Type B pancreatic cell (in vitro differentiated cells): ENCODE data around the gene RNF224. TPM values are rescaled to one million over a fixed set of nuclear protein-coding genes. Genes with fewer than 3 reads are reported as not detected.

ENCODE experiments used
- DNase-seq: peaks from one replicate; pipeline ENCODE4 v3.0.0; 2021; ENCODE audit warnings: mixed read lengths; ENCODE audit not compliant: unreplicated experiment; ENCODE audit errors: extremely low spot score
- H3K27ac Mint-ChIP-seq: 2 replicates; pipeline ENCODE4 v1.8.0; 2021; ENCODE audit warnings: mild to moderate bottlenecking, mixed read lengths
- H3K27me3 Mint-ChIP-seq: 2 replicates; pipeline ENCODE4 v1.8.0; 2021; ENCODE audit warnings: mixed read lengths
- H3K36me3 Mint-ChIP-seq: 2 replicates; pipeline ENCODE4 v1.8.0; 2021; ENCODE audit warnings: mixed read lengths
- H3K4me1 Mint-ChIP-seq: one replicate; pipeline ENCODE4 v1.8.0; 2021; ENCODE audit warnings: mixed read lengths; ENCODE audit not compliant: unreplicated experiment
- H3K4me3 Mint-ChIP-seq: 2 replicates; pipeline ENCODE4 v1.8.0; 2021; ENCODE audit warnings: mild to moderate bottlenecking, mixed read lengths
- H3K9me3 Mint-ChIP-seq: 2 replicates; pipeline ENCODE4 v1.8.0; 2021; ENCODE audit warnings: mixed read lengths
- total RNA-seq: library from RNA; stranded (reverse); gene quantifications from 2 replicates; pipeline ENCODE4 v1.2.1, GENCODE V29; 2021; ENCODE audit warnings: low replicate concordance
- TF ChIP-seq, protein P1 (sequence below): fragments of 200-600 bp; sonication (generic); conservative IDR thresholded peaks from 2 replicates; pipeline ENCODE4 v1.5.0; 2021; ENCODE audit warnings: antibody characterized with exemption, mild to moderate bottlenecking

The RNF224 gene
- total RNA-seq, 1 donor from 2014 or later, result 0.48 TPM

DNA sequence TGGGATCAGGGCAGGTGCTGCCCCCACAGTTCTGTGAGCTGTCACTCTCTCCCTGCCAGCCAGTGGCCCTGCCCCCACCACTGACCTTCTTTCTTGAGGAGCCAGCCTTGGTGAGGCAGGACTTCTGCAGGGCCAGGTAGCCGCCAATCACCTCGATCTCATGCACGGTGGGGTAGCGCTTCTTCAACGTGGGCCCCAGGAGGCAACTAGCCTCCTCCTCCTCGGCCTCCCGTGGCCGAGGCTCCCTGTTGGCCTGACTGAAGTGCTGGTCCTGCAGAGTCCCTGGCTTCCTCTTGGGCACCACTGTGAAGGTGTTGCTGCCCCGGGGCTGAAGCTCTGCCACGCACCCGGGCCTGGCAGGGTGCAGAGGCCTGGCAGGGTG is 28.4 kb upstream of the RNF224 start:
- Mint-ChIP-seq H3K9me3 (no peaks in the 10 kb centered on the region), H3K27ac (no peak overlapping the region), H3K4me3 (peak overlapping the region; percentile 74), H3K27me3 (no peaks in the 10 kb centered on the region), H3K4me1 (peaks cover 17% of the 10 kb centered on the region), H3K36me3 (no peaks in the 10 kb centered on the region)
- TF ChIP-seq, protein P1, sequence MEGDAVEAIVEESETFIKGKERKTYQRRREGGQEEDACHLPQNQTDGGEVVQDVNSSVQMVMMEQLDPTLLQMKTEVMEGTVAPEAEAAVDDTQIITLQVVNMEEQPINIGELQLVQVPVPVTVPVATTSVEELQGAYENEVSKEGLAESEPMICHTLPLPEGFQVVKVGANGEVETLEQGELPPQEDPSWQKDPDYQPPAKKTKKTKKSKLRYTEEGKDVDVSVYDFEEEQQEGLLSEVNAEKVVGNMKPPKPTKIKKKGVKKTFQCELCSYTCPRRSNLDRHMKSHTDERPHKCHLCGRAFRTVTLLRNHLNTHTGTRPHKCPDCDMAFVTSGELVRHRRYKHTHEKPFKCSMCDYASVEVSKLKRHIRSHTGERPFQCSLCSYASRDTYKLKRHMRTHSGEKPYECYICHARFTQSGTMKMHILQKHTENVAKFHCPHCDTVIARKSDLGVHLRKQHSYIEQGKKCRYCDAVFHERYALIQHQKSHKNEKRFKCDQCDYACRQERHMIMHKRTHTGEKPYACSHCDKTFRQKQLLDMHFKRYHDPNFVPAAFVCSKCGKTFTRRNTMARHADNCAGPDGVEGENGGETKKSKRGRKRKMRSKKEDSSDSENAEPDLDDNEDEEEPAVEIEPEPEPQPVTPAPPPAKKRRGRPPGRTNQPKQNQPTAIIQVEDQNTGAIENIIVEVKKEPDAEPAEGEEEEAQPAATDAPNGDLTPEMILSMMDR, result no peak
- DNase-seq, result no peak

DNA sequence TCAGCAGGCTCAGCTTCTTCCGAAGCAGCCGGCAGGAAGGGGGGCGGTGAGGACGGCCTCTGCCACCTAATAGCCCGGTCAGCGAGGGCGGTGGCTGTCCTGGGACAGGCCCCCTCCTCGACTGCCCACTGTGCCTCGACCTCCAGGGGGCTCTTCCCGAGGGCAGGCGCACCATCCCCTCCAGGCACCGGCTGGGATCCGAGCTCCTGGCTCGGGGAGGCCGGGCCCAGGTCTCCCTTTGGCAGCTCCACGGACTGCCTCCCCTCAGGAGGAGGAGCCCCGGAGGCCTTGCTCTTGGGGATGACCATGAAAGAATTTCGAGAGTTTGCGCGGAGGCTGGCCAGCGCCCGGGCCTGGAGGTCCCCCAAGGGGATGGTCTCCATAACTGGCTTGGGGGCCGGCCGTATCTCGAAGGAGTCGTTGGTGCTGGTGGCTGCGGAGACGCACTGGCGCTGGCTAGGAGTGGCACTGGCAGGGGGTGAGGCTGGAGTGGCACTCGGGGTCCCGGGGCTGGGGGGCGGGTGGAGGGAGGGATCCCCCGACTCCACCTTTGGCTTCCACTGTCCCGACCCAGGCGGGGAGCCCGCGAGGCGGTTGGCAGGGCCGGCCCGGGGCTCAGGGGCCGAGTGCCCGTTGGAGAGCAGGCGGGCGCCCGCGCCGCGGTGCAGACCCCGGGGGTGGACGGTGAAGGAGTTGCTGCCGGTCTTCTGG is 27.7 kb upstream of the RNF224 start:
- no peaks in the 10 kb centered on the region for H3K9me3 Mint-ChIP-seq
- H3K27me3 Mint-ChIP-seq, result no peaks in the 10 kb centered on the region
- peaks cover 23% of the 10 kb centered on the region for H3K4me1 Mint-ChIP-seq
- no peak overlapping the region for H3K27ac Mint-ChIP-seq
- no peak for DNase-seq
- H3K36me3 Mint-ChIP-seq, result no peaks in the 10 kb centered on the region
- peak overlapping the region; percentile 88 for H3K4me3 Mint-ChIP-seq
- TF ChIP-seq, protein P1, result no peak

DNA sequence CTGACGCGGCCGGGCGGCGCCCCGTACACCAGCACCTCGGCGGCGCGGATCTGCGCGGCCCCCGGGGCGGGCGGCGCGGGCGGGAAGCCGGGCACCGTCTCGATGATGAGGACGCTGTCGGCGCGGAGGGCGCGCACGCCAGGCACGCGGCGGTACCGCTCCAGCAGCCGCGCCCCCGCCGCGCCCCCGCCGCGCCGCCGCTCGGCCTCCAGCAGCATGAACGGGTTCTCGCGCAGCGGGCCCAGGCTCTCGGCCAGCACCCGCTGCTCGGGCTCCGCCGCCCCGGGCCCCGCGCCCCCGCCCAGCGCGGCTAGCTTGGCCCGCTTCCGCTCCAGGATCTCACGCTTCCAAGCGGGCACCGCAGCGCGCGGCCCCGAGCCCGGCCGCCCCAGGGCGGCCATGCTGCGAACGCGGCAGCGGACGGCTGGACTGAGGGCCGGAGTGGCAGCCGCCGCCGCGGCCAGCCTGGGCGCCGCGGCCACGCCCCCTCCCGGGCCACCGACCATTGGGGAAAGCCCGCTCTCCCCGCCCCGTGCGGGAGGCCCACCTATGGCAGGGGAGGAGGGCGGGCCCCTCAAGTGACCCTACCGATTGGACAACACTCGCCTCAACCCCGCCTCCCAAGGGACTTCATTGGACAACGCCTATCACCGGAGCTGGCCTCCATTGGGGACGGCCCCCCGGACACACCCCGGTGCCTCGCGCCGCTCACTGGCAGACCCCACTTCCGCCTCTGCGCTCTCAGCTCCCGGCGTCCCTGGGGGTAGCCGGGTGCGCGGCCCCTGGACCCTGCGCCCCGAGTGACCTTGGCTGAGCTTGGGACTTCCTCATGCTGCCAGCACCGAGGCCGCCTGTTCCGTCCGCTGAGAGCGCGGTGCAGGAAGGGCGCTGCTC is 26.7 kb upstream of the RNF224 start, which contains the start of gene TPRN:
TSS of gene TPRN (minus strand) at position 431 of the 894 bp plus-strand sequence. CDS start at position 401, 30 bp downstream.
- TF ChIP-seq, protein P1, result no peak
- Mint-ChIP-seq H3K9me3 (no peaks in the 10 kb centered on the region), H3K4me3 (peak within 1 kb of the TSS; percentile 88)

DNA sequence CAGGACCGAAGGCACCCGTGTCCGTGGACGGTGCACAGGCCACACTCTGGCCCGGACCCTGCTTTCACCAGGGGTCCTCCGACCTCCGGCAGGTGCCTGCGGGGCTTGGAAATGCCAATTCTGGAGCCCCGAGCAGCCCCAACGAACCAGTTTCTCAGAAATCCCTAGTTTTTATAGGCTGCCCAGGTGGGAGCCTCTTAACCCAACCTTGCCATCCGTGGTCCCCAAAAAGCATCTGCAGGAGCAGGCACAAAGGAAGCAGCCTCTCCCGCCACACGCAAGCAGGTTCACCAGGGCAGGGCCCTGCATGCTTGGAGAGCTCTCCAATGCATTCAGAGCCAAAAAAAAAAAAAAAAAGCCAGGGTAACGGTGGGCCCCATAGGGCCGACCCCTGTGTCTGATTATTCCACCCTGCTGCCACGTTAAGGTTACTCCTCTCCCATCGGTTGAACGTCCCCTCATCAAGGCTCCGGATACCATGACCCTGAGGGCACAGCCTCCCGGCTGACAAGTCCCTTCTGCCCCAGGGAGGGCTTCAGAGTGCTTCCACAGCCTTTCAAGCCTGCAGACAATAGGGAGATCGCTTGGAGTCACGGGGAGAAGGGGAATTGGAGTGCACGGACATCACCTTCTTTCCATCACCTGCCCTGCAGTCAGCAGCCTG is 26.0 kb upstream of the RNF224 start:
- peaks cover 19% of the 10 kb centered on the region for H3K4me1 Mint-ChIP-seq

More for the DNA sequence above, 26.7 kb upstream of the RNF224 start, which contains the start of gene TPRN:
- Mint-ChIP-seq H3K27ac (peak within 1 kb of the TSS; percentile 82), H3K4me1 (peaks cover 18% of the 10 kb centered on the region), H3K27me3 (no peaks in the 10 kb centered on the region), H3K36me3 (no peaks in the 10 kb centered on the region)
- peak; percentile 99 for DNase-seq

DNA sequence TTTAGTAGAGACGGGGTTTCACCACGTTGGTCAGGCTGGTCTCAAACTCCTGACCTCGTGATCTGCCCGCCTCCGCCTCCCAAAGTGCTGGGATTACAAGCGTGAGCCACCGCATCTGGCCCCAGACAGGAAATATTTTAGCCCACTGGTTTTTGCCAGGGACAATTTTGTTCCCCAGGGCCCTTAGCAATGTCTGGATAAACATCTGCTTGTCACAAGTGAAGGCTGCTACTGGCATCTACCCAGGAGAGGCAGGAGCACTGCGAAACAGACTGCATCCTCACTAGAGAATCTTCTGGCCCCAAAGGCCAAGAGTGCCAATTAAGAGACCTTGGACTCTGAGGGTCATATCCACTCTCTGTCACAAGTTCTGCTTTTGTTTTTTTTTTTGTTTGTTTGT is 24.3 kb upstream of the RNF224 start:
- peaks cover 27% of the 10 kb centered on the region for H3K4me1 Mint-ChIP-seq
- H3K4me3 Mint-ChIP-seq, result no peak overlapping the region
- H3K9me3 Mint-ChIP-seq, result no peaks in the 10 kb centered on the region
- H3K27ac Mint-ChIP-seq, result no peak overlapping the region
- H3K27me3 Mint-ChIP-seq, result no peaks in the 10 kb centered on the region
- peaks cover 6% of the 10 kb centered on the region for H3K36me3 Mint-ChIP-seq
- TF ChIP-seq, protein P1, result no peak
- no peak for DNase-seq

More for the DNA sequence above, 26.0 kb upstream of the RNF224 start:
- H3K36me3 Mint-ChIP-seq, result no peaks in the 10 kb centered on the region
- TF ChIP-seq, protein P1, result no peak
- H3K4me3 Mint-ChIP-seq, result peak overlapping the region; percentile 86
- H3K27me3 Mint-ChIP-seq, result no peaks in the 10 kb centered on the region
- H3K9me3 Mint-ChIP-seq, result no peaks in the 10 kb centered on the region
- no peak for DNase-seq
- H3K27ac Mint-ChIP-seq, result peak overlapping the region; percentile 82
